ENCODE data around the gene TUSC7. TPM values are rescaled to one million over a fixed set of nuclear protein-coding genes. Genes with fewer than 3 reads are reported as not detected.

The TUSC7 gene
- total RNA-seq, result not detected

GRCh38 chr3:116709479-116709878 is at the start of gene TUSC7:
TUSC7 (plus strand) TSS chr3:116709779.

